H1 (cell line): Measurements from ENCODE around the gene OR2F2.

ENCODE experiments used
- EP300 ChIP-seq, 2 experiments: IDR thresholded peaks; 1 replicate in 1 of 2; 2 replicates in 1 of 2; pipeline ENCODE4 v1.6.1; 2011 to 2012; ENCODE audit warnings: low read depth in 2 of 2, low read length in 2 of 2, mild to moderate bottlenecking in 2 of 2, borderline replicate concordance in 1 of 2, inconsistent platforms in 1 of 2, moderate library complexity in 1 of 2
- JUN ChIP-seq: IDR thresholded peaks from 2 replicates; pipeline ENCODE4 v1.6.1; 2011; ENCODE audit warnings: low read depth, mild to moderate bottlenecking, improper control_type of control experiment, low read length
- RBBP5 ChIP-seq: IDR thresholded peaks from 2 replicates; pipeline ENCODE4 v1.7.1; 2012; ENCODE audit warnings: low read depth, mild to moderate bottlenecking, inconsistent platforms, low read length, moderate library complexity, borderline replicate concordance
- SRF ChIP-seq: IDR thresholded peaks from 2 replicates; pipeline ENCODE4 v1.6.1; 2011; ENCODE audit warnings: mild to moderate bottlenecking, low read depth, low read length, moderate library complexity
- TCF12 ChIP-seq: IDR thresholded peaks from 2 replicates; pipeline ENCODE4 v1.6.1; 2011; ENCODE audit warnings: low read depth, mild to moderate bottlenecking, low read length
- TF ChIP-seq, protein P1 (sequence below), 3 experiments: IDR thresholded peaks; 1 replicate in 2 of 3; 2 replicates in 1 of 3; pipeline versions ENCODE4 v1.5.1 to v1.6.1; 2011; ENCODE audit warnings: low read length in 3 of 3, mild to moderate bottlenecking in 3 of 3, inconsistent platforms in 2 of 3, low read depth in 1 of 3, moderate library complexity in 1 of 3; ENCODE audit not compliant: insufficient read depth in 1 of 3; ENCODE audit errors: control extremely low read depth in 1 of 3

DNA sequence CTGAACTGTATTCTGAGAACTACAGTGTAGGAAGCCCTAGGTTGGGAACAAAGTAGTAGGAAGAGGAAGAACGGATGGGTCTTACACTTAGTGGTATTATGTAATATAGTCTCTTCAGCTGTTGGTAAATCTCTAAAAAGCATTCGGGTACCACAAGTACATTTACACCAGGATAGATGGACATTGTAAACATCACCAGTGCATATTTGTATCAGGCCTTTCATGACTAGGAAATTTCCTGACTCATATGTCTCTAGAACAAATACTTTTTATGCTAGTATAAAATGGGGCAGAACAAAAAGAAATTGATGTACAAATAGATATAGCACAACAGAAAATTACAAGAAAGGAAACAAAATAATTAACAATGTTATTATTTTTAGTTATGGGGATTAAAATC lies 43.6 kb downstream of the OR2F2 start:
- TF ChIP-seq TCF12 (no peak), SRF (no peak), EP300 (IDR thresholded peaks at IDR 0.05; ENCODE audit: borderline replicate concordance in 1 of 2, low read depth in 2 of 2, low read length in 2 of 2) (no peak), JUN (no peak), RBBP5 (no peak)
- TF ChIP-seq, protein P1, sequence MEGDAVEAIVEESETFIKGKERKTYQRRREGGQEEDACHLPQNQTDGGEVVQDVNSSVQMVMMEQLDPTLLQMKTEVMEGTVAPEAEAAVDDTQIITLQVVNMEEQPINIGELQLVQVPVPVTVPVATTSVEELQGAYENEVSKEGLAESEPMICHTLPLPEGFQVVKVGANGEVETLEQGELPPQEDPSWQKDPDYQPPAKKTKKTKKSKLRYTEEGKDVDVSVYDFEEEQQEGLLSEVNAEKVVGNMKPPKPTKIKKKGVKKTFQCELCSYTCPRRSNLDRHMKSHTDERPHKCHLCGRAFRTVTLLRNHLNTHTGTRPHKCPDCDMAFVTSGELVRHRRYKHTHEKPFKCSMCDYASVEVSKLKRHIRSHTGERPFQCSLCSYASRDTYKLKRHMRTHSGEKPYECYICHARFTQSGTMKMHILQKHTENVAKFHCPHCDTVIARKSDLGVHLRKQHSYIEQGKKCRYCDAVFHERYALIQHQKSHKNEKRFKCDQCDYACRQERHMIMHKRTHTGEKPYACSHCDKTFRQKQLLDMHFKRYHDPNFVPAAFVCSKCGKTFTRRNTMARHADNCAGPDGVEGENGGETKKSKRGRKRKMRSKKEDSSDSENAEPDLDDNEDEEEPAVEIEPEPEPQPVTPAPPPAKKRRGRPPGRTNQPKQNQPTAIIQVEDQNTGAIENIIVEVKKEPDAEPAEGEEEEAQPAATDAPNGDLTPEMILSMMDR (IDR thresholded peaks at IDR 0.05; ENCODE audit: control extremely low read depth in 1 of 3, insufficient read depth in 1 of 3, low read depth in 1 of 3, low read length in 3 of 3), result no peak
